NCI-H1105 (cell line): ENCODE data around the gene DNAAF5.

Source experiments
- DNase-seq: peaks from one replicate; lab custom pipeline; 2025; lab: John Stamatoyannopoulos, UW

DNAAF5 gene

GRCh38 chr7:768881-769504 lies 42.5 kb downstream of the DNAAF5 start:
- peak; percentile 23 for DNase-seq

- DNase-seq, result no peak
These were observed 43.8 kb downstream of the DNAAF5 start for GRCh38 chr7:770336-770735.

- no peak for DNase-seq
These were observed 44.3 kb downstream of the DNAAF5 start for GRCh38 chr7:770741-771166.

GRCh38 chr7:771234-772004 lies 44.9 kb downstream of the DNAAF5 start:
- no peak for DNase-seq

- no peak for DNase-seq
These were observed 45.5 kb downstream of the DNAAF5 start for GRCh38 chr7:772005-772294.

- no peak for DNase-seq
These were observed 45.9 kb downstream of the DNAAF5 start for GRCh38 chr7:772392-772791.

GRCh38 chr7:772861-773621 lies 46.5 kb downstream of the DNAAF5 start:
- no peak for DNase-seq

- no peak for DNase-seq
These were observed 47.1 kb downstream of the DNAAF5 start for GRCh38 chr7:773622-773915.

GRCh38 chr7:774161-775109 lies 47.9 kb downstream of the DNAAF5 start:
- DNase-seq, result no peak

GRCh38 chr7:776381-776780 lies 49.9 kb downstream of the DNAAF5 start:
- no peak for DNase-seq

- no peak for DNase-seq
These were observed 50.7 kb downstream of the DNAAF5 start for GRCh38 chr7:776992-777727.

GRCh38 chr7:777728-778078 lies 51.2 kb downstream of the DNAAF5 start:
- no peak for DNase-seq

- peak; percentile 35 for DNase-seq
These were observed 51.9 kb downstream of the DNAAF5 start for GRCh38 chr7:778271-778967.

- peak; percentile 85 for DNase-seq
These were observed 52.5 kb downstream of the DNAAF5 start for GRCh38 chr7:778968-779451.

GRCh38 chr7:779480-779879 lies 53.0 kb downstream of the DNAAF5 start:
- peak; percentile 24 for DNase-seq

GRCh38 chr7:780081-780480 lies 53.6 kb downstream of the DNAAF5 start:
- DNase-seq, result no peak

GRCh38 chr7:780516-780915 lies 54.0 kb downstream of the DNAAF5 start:
- DNase-seq, result no peak

GRCh38 chr7:781186-781849 lies 54.8 kb downstream of the DNAAF5 start:
- no peak for DNase-seq

GRCh38 chr7:781936-782529 lies 55.5 kb downstream of the DNAAF5 start:
- no peak for DNase-seq
